ENCODE measurements around the gene PDS5A.

GRCh38 chr4:39924014-39924413 lies 53.7 kb downstream of the PDS5A start:
- TF ChIP-seq CTCF (IDR thresholded peaks at IDR 0.05) (no peak), POLR2AphosphoS5 (IDR thresholded peaks at IDR 0.05; ENCODE audit: insufficient read depth in 1 of 2, low read depth in 1 of 2) (no peak), POLR2A (IDR thresholded peaks at IDR 0.05) (no peak)

Data from vagina (tissue), 2 donors.